Stimulated activated CD8-positive, alpha-beta memory T cell treated with anti-CD3 and anti-CD28 coated beads, Interleukin-15, amount 100 ng/mL, for 4 hours (primary cell): ENCODE measurements around the gene PDGFD.
"Not testable (repeated sequence)": the region's sequence is repeated elsewhere in the genome, so short reads cannot be mapped to it uniquely, and the experiment has no call there.

Experiments
- DNase-seq, 2 donors: peaks; one replicate each; pipeline ENCODE4 v3.0.0-alpha.2; 2020; ENCODE audit warnings: low read depth in 2 of 2

PDGFD gene

DNA sequence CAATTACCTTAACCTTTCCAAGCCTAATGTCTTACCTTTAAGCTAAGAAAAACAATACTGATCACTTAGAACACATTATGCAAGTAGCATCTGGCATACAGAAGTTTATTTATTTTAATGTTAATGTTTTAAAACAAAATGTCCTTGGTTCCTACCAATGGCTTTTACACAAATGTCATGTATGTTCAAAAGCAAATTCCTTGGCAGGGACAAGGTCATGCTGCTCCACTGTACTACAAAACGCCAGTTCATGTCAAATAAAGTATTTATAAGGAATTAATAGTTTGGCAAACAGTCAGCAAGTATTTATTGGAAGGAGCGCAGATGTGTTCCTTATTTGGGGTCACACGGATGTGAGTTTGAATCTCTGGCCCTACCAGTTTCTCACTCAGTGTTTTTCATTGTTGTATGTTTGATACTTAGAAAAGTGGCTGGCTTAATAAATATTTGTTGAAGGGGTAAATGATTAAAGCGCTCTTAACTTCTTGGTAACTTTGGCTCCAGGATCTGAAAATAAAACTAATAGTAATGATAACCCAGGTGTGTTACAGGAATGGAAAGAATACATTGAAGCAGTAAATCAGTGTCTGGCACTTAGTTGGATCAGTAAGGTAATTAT, 108.9 kb downstream of the PDGFD start:
- DNase-seq, result no peak

GRCh38 chr11:104053743-104054478, 110.0 kb downstream of the PDGFD start:
- no peak for DNase-seq

DNA sequence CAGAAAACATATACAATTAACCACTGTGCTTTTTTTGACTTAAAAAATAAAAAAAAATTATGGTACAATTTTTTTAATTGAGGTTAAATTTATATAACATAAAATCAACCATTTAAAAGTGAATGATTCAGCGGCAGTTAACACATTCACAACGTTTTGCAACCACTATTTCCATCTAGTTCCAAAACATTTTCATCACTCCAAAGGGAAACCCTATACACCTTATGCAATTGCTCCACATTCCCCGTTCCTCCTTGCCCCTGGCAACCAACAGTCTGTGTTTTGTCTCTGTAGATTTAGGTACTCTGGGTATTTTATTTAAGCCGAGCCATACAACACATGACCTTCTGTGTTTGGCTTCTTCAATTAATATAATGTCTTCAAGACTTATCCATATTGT, 112.2 kb downstream of the PDGFD start:
- no peak for DNase-seq

- DNase-seq, result no peak
Measured at GRCh38 chr11:104049116-104049515, 114.8 kb downstream of the PDGFD start.

- DNase-seq, result not testable (repeated sequence)
Measured at GRCh38 chr11:104046858-104047257, 117.1 kb downstream of the PDGFD start.

DNA sequence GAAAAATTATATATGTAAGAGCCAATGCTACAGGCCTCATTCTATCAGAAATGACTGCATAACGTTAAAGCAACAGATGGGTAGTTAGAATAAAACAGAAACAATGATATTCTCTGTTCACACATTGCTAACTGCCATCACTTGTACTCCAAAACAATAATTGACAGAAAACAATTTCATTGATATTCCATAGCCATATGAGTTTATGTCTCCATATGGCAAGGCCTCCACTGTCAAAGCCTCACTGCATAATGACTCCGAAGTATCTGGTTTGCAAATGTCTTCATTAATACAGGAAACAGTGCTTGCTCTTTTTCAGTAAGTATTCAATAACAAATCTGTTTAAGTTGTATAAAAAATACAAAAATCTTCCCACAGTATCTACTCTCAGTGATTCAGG, 117.6 kb downstream of the PDGFD start:
- no peak for DNase-seq

GRCh38 chr11:104043678-104044239, 120.2 kb downstream of the PDGFD start:
- no peak for DNase-seq

GRCh38 chr11:104043142-104043541, 120.8 kb downstream of the PDGFD start:
- no peak for DNase-seq

- no peak for DNase-seq
Measured at GRCh38 chr11:104041792-104042191, 122.2 kb downstream of the PDGFD start.

GRCh38 chr11:104036995-104037394, 127.0 kb downstream of the PDGFD start:
- DNase-seq, result no peak

DNA sequence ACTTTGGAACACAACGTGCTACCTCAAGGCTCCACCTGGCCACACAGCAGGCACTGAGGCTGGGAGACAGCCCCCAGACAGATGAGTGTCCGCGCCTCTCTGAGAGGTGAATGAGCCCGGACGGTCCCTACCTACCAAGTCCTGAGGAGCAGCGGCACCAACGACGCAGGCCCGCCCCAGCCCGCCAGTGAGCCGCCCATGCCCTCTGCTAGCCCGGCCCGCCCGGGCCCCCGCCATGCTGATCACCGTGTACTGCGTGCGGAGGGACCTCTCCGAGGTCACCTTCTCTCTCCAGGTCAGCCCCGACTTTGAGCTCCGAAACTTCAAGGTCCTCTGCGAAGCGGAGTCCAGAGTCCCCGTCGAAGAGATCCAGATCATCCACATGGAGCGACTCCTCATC, 127.4 kb downstream of the PDGFD start, which contains the start of gene DDI1:
DDI1 (plus strand) TSS at position 53 of the 400 bp plus-strand sequence; CDS start at position 236, 183 bp downstream.
- DNase-seq, result no peak

GRCh38 chr11:104033561-104033960, 130.4 kb downstream of the PDGFD start:
- DNase-seq, result no peak

- no peak for DNase-seq
Measured at GRCh38 chr11:104033134-104033533, 130.8 kb downstream of the PDGFD start.

DNA sequence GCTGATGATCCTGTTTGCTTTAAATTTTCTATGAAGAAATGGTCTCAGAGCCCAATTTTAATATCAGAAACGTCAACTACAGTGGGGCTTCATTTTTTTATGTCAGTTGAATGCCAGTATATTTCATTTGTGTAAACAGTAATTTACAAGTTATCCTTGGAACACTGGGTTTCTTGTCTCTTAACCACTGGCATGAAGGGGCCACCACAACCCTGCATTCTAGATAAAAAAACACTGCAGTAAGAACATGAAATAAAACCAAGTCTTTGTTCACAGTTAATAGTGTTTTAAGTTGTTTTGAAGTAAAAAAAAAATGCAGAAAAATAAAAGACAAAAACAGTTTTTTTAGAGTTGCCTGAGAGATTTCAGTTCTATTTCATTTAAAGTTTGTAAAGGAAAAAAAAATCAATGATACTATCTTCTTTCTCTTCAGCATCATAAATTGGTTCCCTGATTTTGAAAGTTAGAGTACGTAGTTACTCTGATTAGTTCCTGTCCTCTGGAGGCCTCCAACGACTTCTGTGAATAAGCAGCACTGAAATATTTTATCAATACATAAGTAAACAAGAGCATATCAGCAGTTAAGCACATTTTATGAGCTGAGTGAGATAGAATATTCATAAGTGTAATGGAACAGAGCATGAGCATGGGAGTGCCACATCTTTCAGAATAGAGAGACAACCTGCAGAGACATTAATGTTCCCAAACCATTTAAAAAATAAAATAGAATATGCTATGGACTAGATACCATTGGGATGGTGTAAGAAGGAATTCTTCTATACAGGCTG, 135.3 kb downstream of the PDGFD start:
- no peak for DNase-seq

DNA sequence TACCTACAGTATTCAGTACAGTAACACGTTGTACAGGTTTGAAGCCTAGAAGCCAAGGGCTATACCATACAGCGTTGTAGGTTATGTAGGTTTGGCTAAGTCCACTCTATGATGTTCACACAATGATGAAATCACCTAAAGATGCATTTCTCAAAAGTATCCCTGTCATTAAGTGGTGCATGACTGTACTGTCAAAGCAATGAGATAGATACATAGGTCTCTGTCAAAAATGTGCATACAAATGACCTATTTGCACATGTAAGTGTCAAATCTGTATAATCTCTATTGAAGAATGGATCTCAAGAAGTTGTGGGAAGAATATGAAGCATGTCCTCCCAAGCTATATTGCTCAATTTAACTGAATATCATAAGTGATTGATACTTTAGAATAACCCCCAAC, 139.4 kb downstream of the PDGFD start:
- DNase-seq, result no peak

DNA sequence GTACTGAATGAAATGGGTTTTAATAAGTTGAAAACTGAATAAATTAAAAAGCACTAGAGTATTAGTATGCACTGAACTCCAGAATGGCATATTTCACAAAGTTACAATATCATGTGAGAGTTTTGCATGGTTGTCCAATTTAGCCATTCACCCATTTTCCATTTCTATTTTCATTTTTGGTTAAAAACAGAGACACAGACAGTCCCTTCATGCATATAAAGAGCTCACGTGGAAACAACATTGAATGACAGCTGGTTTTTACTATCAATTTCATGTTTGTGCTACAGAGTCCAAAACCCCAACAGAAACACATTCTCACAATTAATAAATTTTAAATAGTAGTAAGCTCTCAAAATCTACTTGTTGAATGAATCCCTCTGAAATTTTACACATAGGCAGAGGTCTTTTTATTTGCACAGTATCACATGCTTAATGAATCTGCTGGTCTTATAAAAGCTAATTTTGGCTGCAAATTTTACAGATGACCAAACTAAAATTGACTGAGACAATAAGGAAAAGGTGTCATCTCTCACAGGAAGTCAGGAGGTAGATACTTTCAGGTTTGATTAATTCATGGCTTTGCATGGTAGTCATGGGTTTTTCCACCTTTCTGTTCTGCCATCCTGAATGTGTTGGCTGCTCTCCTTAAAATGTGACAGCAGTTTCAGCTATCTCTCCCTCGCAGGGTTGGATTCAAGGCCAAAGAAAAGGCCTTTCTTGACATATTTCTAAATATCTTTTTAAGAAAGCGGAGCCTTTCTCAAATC, 148.1 kb downstream of the PDGFD start:
- DNase-seq, result no peak

GRCh38 chr11:104011044-104011443, 152.9 kb downstream of the PDGFD start:
- no peak for DNase-seq

DNA sequence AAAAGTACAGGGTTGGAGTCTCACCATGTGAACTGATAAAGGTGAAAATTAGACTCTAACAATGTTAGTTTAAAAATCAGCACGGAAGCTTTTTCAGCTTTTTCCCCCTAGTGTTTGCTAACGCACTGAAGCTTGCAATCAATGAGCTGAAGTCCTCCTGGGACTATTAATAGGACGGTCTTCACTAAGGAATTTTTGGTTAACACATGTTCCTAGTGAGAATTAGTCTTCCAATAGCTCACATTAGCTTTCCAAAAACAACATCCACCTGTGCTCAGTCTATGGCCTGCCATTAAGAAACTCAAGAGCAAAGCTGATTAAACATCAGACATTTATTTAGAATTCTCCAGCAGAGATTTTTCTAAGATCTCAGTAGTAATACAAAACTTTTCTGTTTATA, 154.2 kb downstream of the PDGFD start:
- DNase-seq, result no peak

- DNase-seq, result no peak
Measured at GRCh38 chr11:104005234-104005855, 158.6 kb downstream of the PDGFD start.

DNA sequence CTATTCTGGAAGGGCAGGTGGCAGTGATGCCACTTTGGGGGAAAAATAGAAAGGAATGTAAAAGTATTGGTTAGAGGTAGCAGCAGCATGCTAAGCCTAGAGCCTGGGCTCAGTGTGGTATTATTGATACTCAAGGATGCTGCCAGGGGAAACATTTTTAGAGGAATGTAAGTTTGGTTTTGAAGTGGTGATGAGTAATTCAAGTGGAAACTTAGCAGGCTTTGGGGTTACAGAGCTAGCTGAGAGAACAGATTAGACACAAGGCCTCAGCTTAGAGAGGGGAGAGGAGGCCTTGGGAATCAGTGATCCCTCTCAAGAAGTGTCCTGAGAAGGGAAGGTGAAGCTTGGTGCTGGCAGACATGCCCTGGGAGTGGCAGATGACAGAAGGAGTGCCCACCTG, 160.5 kb downstream of the PDGFD start:
- no peak for DNase-seq

DNA sequence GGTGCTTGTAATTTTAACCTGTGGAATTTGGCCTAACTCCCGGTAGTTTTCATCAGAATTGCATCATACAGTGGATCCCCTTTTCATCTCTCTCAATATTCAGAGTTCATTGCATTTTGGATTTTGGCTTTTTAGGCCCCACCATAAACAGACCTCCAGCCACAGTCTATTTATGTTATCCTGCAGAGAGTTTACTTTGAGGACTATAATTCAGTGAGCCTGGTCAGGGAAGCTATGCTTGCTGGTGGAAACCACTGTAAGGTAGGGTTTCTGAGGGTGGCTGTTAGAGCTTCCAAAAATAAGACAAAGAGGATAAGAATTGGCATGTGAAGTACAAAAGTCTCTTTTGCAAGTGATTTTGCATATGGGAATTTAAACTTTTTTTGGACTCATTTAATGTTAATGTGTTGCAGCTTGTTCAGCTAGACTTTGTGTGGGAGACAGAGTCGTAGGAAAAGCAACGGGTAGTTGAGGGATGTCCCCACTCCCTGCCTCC, 162.3 kb downstream of the PDGFD start:
- DNase-seq, result no peak
